Smooth muscle cell (in vitro differentiated cells): ENCODE measurements around the gene ZNF576. TPM values are rescaled to one million over a fixed set of nuclear protein-coding genes. Genes with fewer than 3 reads are reported as not detected.
A peak's percentile ranks its signal among the peaks of the same experiment; 100 is the strongest.

Experiments
- DNase-seq: peaks from one replicate; lab custom pipeline; 2025; ENCODE audit not compliant: unreplicated experiment; lab: John Stamatoyannopoulos, UW
- H2AFZ ChIP-seq: fragments of 200-600 bp; sonication (generic); 2 replicates; pipeline ENCODE4 v1.6.0; 2016; ENCODE audit warnings: antibody characterized with exemption, low read depth, mild to moderate bottlenecking
- H3F3A ChIP-seq: fragments of 200-600 bp; sonication (generic); 2 replicates; pipeline ENCODE4 v1.6.0; 2017; ENCODE audit warnings: antibody characterized with exemption, low read depth
- H3K27ac ChIP-seq: fragments of 200-600 bp; sonication (generic); 2 replicates; pipeline ENCODE4 v1.5.1; 2016; ENCODE audit warnings: low read depth, mild to moderate bottlenecking
- H3K27me3 ChIP-seq: fragments of 200-600 bp; sonication (generic); 2 replicates; pipeline ENCODE4 v1.6.1; 2016; ENCODE audit warnings: low read depth, mild to moderate bottlenecking
- H3K36me3 ChIP-seq: fragments of 200-600 bp; sonication (generic); 2 replicates; pipeline ENCODE4 v1.5.1; 2016; ENCODE audit warnings: low read depth
- H3K4me1 ChIP-seq: fragments of 200-600 bp; sonication (generic); 2 replicates; pipeline ENCODE4 v1.5.1; 2016; ENCODE audit warnings: low read depth
- H3K4me2 ChIP-seq: fragments of 200-600 bp; sonication (generic); 2 replicates; pipeline ENCODE4 v1.6.0; 2016; ENCODE audit warnings: mild to moderate bottlenecking
- H3K4me3 ChIP-seq: fragments of 200-600 bp; sonication (generic); 2 replicates; pipeline ENCODE4 v1.5.1; 2016; ENCODE audit warnings: mild to moderate bottlenecking
- H3K79me2 ChIP-seq: fragments of 200-600 bp; sonication (generic); 2 replicates; pipeline ENCODE4 v1.6.0; 2016; ENCODE audit warnings: low read depth, mild to moderate bottlenecking
- H3K9ac ChIP-seq: fragments of 200-600 bp; sonication (generic); 2 replicates; pipeline ENCODE4 v1.6.0; 2016; ENCODE audit warnings: low read depth
- H3K9me3 ChIP-seq: fragments of 200-600 bp; sonication (generic); replicated peaks from 2 replicates; pipeline ENCODE4 v1.5.1; 2016; ENCODE audit warnings: low read depth
- H4K20me1 ChIP-seq: fragments of 200-600 bp; sonication (generic); 2 replicates; pipeline ENCODE4 v1.6.0; 2016; ENCODE audit warnings: low read depth
- WGBS: methylation state at CpG from one replicate; pipeline ENCODE4 v1.1.7; 2016; ENCODE audit warnings: low lambda C conversion rate; 5-methylcytosine and 5-hydroxymethylcytosine counted together
- polyA plus RNA-seq: library from polyadenylated mRNA; unstranded; fragments of >200 nt; fragmentation: Nextera tagmentation; extraction: Ambion mirVana; gene quantifications from 2 replicates; pipeline ENCODE4 v1.2.1, GENCODE V29; 2016
- total RNA-seq: library from RNA; depleted of rRNA; stranded (reverse); fragments of >200 nt; gene quantifications from 2 replicates; pipeline ENCODE4 v1.2.3, GENCODE V29; 2014
- TF ChIP-seq, protein P1 (sequence below): fragments of 200-600 bp; sonication (generic); IDR thresholded peaks from 2 replicates; pipeline ENCODE4 v1.5.1; 2017; ENCODE audit warnings: borderline replicate concordance, mild to moderate bottlenecking, antibody characterized with exemption; ENCODE audit not compliant: insufficient read depth, poor library complexity, severe bottlenecking

ZNF576 gene
- total and polyA plus RNA-seq, 2 experiments from 2014 or later = 2.7 to 13.7 TPM

- no peaks in the 10 kb centered on the region for H3K36me3 ChIP-seq
- no peaks in the 10 kb centered on the region for H3K4me1 ChIP-seq
- no peaks in the 10 kb centered on the region for H4K20me1 ChIP-seq
- H3K79me2 ChIP-seq = no peaks in the 10 kb centered on the region
- TF ChIP-seq, protein P1, sequence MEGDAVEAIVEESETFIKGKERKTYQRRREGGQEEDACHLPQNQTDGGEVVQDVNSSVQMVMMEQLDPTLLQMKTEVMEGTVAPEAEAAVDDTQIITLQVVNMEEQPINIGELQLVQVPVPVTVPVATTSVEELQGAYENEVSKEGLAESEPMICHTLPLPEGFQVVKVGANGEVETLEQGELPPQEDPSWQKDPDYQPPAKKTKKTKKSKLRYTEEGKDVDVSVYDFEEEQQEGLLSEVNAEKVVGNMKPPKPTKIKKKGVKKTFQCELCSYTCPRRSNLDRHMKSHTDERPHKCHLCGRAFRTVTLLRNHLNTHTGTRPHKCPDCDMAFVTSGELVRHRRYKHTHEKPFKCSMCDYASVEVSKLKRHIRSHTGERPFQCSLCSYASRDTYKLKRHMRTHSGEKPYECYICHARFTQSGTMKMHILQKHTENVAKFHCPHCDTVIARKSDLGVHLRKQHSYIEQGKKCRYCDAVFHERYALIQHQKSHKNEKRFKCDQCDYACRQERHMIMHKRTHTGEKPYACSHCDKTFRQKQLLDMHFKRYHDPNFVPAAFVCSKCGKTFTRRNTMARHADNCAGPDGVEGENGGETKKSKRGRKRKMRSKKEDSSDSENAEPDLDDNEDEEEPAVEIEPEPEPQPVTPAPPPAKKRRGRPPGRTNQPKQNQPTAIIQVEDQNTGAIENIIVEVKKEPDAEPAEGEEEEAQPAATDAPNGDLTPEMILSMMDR = peak; percentile 62
- no peaks in the 10 kb centered on the region for H3K27me3 ChIP-seq
- 47% methylated on average over 8 of the region's 8 CpGs for WGBS
- no peak overlapping the region for H3K4me2 ChIP-seq
- H3K27ac ChIP-seq = no peak overlapping the region
- no peak overlapping the region for H3K4me3 ChIP-seq
- DNase-seq = peak; percentile 3
- H3K9ac ChIP-seq = no peak overlapping the region
- no peaks in the 10 kb centered on the region for H3F3A ChIP-seq
- no peaks in the 10 kb centered on the region for H3K9me3 ChIP-seq
- H2AFZ ChIP-seq = no peak overlapping the region
These were observed 41.1 kb upstream of the ZNF576 start for GRCh38 chr19:43555185-43555770.

DNA sequence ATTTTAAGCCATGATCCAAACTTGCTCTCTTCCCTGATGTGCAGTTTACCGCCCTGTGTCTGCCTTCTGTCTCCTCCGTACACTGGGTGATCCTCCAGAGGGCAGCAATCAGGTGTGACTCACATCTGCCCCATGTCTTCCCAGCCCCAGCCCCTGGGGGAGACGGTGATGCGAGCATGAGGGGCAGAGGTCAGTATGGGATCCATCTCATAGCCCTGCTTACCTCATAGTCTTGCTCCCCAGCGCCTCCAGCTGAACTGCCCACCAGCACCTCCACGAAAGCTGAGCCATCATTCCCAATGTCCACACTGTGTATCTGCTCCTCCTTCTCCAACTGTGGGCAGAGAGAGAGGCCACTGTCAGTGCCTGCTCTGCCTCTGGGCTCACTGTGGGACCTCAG is 35.7 kb upstream of the ZNF576 start:
- no peak overlapping the region for H3K27ac ChIP-seq
- no peaks in the 10 kb centered on the region for H3K27me3 ChIP-seq
- H4K20me1 ChIP-seq = no peaks in the 10 kb centered on the region
- no peaks in the 10 kb centered on the region for H3F3A ChIP-seq
- H3K79me2 ChIP-seq = no peaks in the 10 kb centered on the region
- TF ChIP-seq, protein P1 = no peak
- H3K9me3 ChIP-seq = no peaks in the 10 kb centered on the region
- no peaks in the 10 kb centered on the region for H3K4me1 ChIP-seq
- 92% methylated on average over 6 of the region's 6 CpGs for WGBS
- no peak overlapping the region for H2AFZ ChIP-seq
- H3K36me3 ChIP-seq = no peaks in the 10 kb centered on the region
- H3K4me2 ChIP-seq = no peak overlapping the region
- no peak overlapping the region for H3K9ac ChIP-seq
- H3K4me3 ChIP-seq = no peak overlapping the region
- DNase-seq = no peak

DNA sequence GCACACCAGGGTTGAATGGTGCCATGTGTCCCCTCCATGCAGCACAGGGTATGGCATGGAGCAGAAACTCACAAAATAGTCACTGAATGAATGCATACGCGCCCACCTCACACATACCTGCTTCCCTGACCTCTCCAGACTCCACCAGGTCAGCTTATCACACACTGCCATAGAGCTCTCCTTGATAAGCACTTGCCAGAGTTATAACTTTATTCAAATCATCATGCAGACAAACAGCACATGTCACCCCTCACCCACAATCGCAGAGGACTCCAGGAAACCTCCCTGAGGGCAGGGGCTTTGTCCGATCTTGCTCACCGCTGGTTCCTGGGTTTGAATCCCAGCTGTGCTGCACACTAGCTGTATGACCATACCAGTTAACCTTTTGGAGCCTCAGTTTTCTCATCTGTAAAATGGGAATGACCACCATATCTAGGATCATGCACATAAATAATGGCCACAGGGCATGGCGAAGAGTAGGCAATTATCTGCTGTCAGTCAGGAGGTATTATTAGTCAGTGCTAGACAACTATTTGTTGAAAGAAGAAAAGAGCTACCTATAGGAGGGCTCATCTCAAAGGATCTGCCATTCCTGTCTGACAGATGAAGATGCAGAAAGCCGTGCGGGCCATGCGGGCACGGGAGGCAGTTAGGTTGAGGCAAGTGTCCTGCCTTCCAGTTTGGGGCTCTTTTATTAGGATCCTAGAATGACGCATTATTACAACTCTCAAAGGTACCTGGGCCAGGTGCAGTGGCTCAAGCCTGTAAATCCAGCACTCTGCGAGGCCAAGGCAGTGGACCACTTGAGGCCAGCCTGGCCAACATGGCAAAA is 35.0 kb upstream of the ZNF576 start:
- Histone ChIP-seq H3K4me1 (no peaks in the 10 kb centered on the region), H3K27ac (no peak overlapping the region), H3K9me3 (no peaks in the 10 kb centered on the region), H3K36me3 (no peaks in the 10 kb centered on the region), H2AFZ (no peak overlapping the region), H3K4me3 (no peak overlapping the region), H4K20me1 (no peaks in the 10 kb centered on the region), H3F3A (no peaks in the 10 kb centered on the region), H3K9ac (no peak overlapping the region), H3K27me3 (no peaks in the 10 kb centered on the region), H3K4me2 (no peak overlapping the region), H3K79me2 (no peaks in the 10 kb centered on the region)
- WGBS = 96% methylated on average over 12 of the region's 12 CpGs
- DNase-seq = no peak
- TF ChIP-seq, protein P1 = no peak
